Measurements from ENCODE around the gene ACVR1B.

- TF ChIP-seq, protein P1, sequence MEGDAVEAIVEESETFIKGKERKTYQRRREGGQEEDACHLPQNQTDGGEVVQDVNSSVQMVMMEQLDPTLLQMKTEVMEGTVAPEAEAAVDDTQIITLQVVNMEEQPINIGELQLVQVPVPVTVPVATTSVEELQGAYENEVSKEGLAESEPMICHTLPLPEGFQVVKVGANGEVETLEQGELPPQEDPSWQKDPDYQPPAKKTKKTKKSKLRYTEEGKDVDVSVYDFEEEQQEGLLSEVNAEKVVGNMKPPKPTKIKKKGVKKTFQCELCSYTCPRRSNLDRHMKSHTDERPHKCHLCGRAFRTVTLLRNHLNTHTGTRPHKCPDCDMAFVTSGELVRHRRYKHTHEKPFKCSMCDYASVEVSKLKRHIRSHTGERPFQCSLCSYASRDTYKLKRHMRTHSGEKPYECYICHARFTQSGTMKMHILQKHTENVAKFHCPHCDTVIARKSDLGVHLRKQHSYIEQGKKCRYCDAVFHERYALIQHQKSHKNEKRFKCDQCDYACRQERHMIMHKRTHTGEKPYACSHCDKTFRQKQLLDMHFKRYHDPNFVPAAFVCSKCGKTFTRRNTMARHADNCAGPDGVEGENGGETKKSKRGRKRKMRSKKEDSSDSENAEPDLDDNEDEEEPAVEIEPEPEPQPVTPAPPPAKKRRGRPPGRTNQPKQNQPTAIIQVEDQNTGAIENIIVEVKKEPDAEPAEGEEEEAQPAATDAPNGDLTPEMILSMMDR (IDR thresholded peaks at IDR 0.05; ENCODE audit: low read depth, low read length): no peak
- no peak for TF ChIP-seq EZH2phosphoT487 (IDR thresholded peaks at IDR 0.05; ENCODE audit: low read depth)
These were observed 9.4 kb downstream of the ACVR1B start for GRCh38 chr12:51960890-51961289.

Measured in OCI-LY3 (cell line).